HG03196 (cell line): ENCODE measurements around the gene SF3A1.
A peak's percentile ranks its signal among the peaks of the same experiment; 100 is the strongest.
"Not testable (repeated sequence)": the region's sequence is repeated elsewhere in the genome, so short reads cannot be mapped to it uniquely, and the experiment has no call there.

Experiments
- ATAC-seq: cut with Tn5 transposase; IDR thresholded peaks from one replicate; pipeline ENCODE4 v1.9.1; 2021; ENCODE audit not compliant: unreplicated experiment

Gene SF3A1, protein sequence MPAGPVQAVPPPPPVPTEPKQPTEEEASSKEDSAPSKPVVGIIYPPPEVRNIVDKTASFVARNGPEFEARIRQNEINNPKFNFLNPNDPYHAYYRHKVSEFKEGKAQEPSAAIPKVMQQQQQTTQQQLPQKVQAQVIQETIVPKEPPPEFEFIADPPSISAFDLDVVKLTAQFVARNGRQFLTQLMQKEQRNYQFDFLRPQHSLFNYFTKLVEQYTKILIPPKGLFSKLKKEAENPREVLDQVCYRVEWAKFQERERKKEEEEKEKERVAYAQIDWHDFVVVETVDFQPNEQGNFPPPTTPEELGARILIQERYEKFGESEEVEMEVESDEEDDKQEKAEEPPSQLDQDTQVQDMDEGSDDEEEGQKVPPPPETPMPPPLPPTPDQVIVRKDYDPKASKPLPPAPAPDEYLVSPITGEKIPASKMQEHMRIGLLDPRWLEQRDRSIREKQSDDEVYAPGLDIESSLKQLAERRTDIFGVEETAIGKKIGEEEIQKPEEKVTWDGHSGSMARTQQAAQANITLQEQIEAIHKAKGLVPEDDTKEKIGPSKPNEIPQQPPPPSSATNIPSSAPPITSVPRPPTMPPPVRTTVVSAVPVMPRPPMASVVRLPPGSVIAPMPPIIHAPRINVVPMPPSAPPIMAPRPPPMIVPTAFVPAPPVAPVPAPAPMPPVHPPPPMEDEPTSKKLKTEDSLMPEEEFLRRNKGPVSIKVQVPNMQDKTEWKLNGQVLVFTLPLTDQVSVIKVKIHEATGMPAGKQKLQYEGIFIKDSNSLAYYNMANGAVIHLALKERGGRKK

DNA sequence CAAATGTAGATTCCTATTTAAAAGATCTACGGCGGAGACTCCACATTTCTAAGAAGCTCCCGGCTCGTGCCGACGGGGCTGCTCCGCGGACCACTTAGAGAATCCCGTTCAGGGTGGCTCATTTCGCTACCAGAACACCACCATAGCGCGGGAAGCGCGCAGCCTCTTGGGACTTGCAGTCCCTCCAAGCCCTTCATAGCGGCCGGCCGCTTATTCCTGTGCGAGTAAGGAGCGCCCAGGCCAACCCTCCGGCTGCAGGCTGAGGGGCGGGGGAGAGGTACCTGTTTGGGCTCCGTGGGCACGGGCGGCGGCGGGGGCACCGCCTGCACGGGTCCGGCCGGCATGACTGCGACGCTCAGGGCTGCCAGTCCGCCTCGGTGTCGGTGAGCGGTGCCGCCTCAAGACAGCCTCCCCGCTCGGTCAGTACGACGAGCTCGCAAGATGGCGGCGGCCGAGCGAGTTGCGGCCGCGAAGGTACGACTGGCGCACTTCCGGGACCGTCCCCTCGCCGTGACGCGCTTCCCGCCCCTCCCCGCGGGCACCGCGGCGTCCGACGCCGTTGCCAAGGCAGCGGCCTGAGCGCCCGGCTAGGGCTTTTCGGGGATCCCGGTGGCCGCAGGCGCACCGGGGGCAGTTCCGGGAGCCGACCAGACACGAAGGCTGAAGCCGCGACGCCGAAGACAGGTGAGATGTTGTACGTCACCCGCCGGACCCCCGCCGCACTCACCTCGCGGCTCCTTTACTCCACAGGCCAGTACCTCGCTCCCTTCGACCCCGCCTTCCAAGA lies at the start of gene SF3A1, which contains the start of gene CCDC157:
Gene SF3A1, minus strand, starts transcription at position 446 of the 787 bp plus-strand sequence. Its CDS starts 102 bp downstream, at position 344.
Gene CCDC157, plus strand, starts transcription at position 559 of the 787 bp plus-strand sequence. CDS start 8,994 bp downstream, outside the sequence.
- peak; percentile 90 for ATAC-seq

GRCh38 chr22:30406400-30406799 lies 49.7 kb upstream of the SF3A1 start:
- ATAC-seq, result no peak

- no peak for ATAC-seq
Measured at GRCh38 chr22:30405731-30406130, 49.0 kb upstream of the SF3A1 start.

- ATAC-seq, result no peak
Measured at GRCh38 chr22:30404307-30404706, 47.6 kb upstream of the SF3A1 start.

DNA sequence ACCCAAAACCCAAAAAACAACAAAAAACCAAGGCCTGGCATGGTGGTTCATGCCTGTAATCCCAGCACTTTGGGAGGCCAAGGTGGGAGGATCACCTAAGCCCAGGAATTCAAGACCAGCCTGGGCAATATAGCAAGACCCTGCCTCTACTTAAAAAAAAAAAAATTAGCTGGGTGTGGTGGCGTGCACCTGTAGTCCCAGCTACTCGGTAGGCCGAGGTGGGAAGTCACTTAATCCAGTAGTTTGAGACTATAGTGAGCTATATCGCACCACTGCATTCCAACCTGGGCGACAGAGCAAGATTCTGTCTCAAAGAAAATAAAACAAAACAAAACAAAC lies 46.0 kb upstream of the SF3A1 start:
- not testable (repeated sequence) for ATAC-seq

- ATAC-seq, result no peak
Measured at GRCh38 chr22:30402028-30402765, 45.5 kb upstream of the SF3A1 start.

DNA sequence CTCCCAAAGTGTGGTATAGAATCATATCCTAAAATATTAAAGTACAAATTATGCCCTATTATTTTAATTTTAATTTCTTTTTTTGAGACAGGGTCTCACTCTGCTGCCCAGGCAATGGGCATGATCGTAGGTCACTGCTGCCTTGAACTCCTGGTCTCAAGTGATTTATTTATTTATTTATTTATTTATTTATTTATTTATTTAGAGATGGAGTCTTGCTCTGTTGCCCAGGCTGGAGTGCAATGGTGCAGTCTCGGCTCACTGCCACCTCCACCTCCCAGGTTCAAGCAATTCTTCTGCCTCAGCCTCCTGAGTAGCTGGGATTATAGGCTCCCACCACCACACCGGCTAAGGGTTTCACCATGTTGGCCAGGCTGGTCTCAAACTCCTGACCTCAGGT lies 44.3 kb upstream of the SF3A1 start:
- not testable (repeated sequence) for ATAC-seq

DNA sequence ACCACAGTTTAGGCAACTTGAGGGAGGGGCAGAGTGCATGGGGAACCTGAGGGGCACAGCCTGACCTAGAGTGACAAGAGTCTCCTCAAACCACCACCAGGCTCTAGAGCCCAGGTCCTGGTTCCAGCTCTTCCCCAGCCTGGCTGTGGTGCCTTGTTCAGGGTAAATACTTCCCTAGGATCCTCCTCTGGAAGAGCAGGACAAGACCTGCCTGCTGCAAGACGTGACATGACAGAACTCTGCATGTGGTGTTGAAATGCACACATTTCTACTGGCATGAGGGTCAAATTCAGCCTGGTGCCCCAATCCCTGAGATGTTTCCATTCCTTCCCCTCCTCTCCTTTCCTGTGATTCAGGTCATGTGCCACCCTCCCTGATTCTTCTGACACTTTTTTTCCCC lies 43.5 kb upstream of the SF3A1 start:
- no peak for ATAC-seq

DNA sequence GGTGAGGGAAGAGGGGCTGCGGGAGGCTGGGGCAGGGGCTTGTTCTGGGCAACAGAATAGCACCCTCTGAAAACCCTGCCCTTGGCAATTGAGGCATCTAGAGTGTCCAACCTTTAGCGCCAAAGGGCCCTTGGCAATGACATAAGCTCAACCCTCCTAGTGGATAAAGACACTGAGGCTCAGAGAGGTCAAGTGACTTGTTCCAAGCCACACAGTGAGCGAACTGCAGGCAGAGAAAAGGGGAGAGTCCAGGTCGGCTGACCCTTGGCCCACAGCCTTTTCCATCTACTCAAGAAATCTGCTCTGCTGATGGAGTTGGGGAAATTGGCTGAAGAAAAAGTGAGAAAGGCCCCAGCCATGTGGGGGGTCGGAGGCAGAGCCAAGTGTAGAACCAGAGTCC lies 43.0 kb upstream of the SF3A1 start:
- no peak for ATAC-seq

GRCh38 chr22:30398685-30399680 lies 42.3 kb upstream of the SF3A1 start:
- ATAC-seq, result no peak

DNA sequence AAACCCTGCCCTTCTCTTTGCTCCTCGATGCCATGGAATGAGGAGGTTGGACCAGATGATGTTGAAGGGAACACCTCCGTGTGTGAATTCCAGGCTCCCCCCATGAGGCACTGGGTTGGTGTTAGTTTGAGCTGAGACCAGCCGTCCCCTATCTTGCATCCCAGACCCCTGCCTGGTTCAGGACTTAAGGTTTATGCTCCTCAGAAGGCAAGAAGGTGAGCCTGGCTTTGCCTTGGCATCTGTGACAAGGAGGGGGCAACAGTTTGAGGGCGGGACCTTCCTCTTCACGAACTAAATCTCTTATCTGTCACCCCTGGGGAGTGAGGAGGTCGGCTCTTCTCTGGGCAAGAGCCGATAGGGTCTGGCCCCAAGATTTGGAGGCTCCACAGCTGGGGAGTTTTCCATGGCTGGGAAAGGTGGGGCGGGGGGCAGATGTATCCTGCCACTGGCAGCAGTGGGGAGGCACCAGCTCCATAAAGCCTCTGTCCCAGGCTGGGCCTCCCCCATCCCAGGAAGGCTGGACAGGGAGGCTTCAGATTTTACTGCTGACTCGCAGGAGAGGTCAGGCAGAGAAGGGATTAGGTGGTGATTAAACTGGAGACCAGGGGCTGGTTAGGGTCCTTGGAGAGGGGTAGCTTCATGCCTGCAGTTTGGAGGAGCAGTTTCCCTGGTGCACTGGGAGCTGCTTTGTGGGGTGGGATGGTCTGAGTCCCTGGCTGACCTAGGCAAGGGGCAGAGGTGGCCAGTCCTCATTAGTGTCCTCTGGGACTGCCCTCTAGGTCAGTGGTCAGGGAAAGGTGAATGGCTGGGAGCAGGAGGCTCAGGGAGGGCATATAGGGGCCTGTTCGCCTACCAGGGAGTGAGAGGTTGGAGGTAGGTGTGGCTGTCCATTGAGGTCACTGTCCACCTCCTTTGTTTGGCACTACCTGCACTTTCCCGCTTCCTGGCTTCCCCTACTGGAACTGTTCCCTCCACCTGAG lies 41.3 kb upstream of the SF3A1 start:
- no peak for ATAC-seq

DNA sequence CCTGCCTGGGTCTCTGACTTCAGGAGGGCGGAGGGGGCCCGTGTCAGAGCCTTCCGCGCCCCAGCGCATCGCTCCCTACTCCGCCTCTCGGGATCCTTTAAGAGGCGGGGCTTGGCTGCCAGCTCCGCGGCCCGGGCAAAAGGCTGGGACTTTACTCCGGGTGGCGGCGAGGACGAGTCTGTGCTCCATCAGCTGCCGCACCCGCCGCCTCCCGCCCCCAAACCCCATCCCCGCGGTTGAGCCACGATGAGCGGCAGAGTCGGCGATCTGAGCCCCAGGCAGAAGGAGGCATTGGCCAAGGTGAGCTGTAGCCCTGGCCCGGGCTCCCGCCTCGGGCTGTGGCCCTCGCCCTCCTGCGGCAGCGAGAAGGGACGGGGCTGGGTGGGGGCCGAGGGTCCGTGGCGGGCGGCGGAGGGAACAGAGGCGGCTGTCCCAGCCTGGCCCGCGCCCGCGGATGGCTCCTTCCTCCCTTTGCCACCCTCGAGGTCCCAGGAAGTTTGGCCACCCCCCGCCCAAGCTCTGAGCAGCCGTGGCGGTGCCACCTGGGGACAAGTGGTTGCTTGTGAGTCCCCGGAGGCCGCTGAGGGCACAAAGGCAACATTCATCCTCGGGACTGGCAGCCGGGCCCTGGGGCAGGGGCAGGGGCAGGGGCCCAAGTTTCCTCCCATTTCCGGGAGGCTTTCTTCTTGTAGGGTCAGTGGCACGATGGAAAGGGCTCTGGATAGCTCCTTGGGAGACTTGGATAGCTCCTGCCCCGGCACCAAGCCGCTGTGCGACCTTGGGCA lies 40.4 kb upstream of the SF3A1 start, which contains the start of gene SEC14L2:
Gene SEC14L2, plus strand, starts transcription at position 148 of the 785 bp plus-strand sequence. Its CDS starts 99 bp downstream, at position 247.
- ATAC-seq, result no peak

DNA sequence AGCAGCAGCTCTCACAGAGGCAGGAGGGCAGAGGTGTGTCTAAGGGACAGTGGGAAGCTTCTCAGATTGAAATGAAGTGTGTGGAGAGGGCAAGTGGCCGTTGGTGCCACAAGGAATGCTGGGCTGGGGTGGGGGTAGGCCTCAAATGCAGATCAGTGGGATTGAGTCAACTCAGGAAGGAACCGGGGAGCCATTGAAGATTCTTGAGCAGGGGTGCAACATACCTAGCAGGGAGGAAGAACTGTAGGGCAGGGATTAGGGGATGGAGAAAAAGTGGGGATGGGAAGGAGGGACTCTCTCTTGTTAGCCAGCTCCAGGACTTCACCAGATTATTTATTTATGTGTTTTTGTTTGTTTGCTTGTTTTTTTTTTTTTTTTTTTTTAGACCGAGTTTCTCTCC lies 37.2 kb upstream of the SF3A1 start:
- no peak for ATAC-seq

DNA sequence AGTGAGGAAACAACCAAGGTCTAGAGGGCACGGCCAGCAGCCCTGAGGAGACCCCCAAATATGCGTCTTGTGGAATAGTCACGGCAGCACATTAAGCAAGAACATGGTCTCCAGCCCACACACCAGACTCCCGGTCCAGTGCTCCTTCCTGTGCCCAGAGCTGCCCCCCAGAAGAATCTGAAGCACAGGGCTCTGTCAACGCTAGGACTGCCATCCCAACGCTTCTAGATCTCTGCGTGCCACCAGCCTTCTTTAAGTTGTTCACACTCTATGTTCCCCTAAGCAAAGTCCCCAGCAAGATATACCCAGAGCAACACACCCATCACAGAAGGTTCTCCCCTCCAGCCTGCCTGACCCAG lies 36.6 kb upstream of the SF3A1 start:
- no peak for ATAC-seq

DNA sequence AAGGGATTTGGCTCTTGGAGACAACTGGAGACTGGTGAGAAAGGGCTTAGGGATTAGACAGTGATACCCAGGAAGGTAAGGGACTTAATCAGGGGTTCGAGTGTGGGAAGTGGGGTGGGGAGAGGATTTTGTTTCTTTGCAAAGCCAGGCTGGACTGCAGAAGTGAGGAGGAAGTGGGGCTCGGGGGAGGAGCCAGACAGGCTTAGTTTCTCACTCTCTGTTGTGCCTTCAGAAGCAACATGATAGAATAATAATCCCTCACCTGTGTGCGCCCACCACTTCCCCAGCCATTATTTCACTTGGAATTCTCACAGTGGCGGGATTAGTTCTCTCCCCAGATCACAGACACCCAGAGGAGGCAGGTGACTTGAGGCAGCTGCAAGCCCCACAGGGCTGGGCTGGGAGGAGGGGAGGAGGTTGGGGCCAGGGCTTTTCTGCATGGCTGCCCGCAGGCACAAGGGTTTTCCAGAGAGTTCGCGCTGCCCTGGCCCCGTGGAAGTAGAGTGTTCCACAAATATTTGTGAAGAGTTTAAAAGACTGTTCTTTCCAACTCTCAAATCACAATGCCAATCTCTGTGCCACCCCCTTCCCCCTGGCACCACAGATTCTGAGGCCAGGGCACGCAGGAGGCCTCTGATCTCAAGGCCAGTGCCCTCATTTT lies 36.1 kb upstream of the SF3A1 start:
- ATAC-seq, result no peak

- no peak for ATAC-seq
Measured at GRCh38 chr22:30390974-30391691, 34.4 kb upstream of the SF3A1 start.
